HG03558 (cell line): ENCODE measurements around the gene MDP1.
"Not testable (repeated sequence)": the region's sequence is repeated elsewhere in the genome, so short reads cannot be mapped to it uniquely, and the experiment has no call there.

Experiments
- ATAC-seq: cut with Tn5 transposase; IDR thresholded peaks from one replicate; pipeline ENCODE4 v1.9.1; 2021; ENCODE audit warnings: moderate number of reproducible peaks; ENCODE audit not compliant: unreplicated experiment; ENCODE audit errors: extremely low read depth

Gene MDP1

GRCh38 chr14:24252289-24253124 lies 36.6 kb upstream of the MDP1 start:
- no peak for ATAC-seq

DNA sequence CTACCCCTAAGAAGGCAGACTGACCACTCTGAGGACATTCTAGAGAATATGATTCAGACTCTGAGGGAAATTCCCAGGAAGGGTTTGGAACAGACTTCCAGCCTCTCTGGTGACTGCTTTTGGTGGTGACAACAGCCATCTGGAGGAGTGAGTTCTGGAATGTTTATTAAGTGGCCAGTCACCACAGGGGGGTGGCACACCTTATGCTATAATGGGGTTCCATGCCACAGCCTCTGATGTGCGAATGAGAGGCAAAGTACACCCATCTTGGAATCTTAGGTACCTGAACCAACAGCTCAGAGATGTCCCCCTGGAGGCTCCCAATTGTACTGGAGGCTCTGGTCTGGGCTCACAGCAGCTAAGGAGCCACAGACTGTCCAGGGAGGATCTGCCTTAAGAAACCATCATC lies 36.0 kb upstream of the MDP1 start:
- no peak for ATAC-seq

GRCh38 chr14:24250354-24250753 lies 34.5 kb upstream of the MDP1 start:
- no peak for ATAC-seq

- no peak for ATAC-seq
These were observed 33.6 kb upstream of the MDP1 start for GRCh38 chr14:24249230-24250021.

DNA sequence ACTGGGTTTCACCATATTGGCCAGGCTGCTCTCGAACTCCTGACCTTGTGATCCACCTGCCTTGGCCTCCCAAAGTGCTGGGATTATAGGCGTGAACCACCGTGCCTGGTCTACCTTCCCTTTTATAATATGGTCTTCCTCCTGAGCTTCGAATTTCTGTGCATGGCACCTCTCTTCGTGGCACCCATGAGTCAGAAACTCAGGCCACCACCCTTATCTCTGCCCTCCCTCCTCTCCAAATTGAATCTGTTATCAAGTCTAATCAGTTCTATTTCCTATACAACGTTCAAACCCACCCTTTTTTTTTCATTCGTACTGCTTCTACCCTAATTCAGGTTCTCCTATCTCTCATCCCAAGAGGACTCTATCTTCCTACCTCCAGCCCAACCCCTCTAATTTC lies 31.6 kb upstream of the MDP1 start:
- no peak for ATAC-seq

DNA sequence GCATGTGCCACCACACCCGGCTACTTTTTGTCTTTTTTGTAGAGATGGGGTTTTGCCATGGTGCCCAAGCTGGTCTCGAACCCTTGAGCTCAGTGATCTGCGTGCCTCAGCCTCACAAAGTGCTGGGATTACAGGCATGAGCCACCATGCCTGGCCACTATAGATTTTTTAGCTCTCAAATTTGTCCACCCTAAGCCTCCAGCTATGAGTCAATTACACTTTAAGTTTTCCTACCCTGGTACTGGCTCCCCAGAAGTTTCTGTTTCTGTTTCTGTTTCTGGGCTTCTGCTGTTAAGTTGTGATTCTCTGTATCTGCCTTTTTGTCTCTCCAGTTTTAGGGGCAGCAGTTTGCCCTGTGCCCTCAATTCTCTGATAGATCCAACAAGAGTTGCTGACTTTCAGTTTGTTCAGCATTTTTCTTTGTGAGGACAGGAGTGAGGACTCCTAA lies 30.9 kb upstream of the MDP1 start:
- no peak for ATAC-seq

GRCh38 chr14:24245350-24245749 lies 29.5 kb upstream of the MDP1 start:
- ATAC-seq = not testable (repeated sequence)

GRCh38 chr14:24243336-24243836 lies 27.5 kb upstream of the MDP1 start:
- ATAC-seq = no peak

DNA sequence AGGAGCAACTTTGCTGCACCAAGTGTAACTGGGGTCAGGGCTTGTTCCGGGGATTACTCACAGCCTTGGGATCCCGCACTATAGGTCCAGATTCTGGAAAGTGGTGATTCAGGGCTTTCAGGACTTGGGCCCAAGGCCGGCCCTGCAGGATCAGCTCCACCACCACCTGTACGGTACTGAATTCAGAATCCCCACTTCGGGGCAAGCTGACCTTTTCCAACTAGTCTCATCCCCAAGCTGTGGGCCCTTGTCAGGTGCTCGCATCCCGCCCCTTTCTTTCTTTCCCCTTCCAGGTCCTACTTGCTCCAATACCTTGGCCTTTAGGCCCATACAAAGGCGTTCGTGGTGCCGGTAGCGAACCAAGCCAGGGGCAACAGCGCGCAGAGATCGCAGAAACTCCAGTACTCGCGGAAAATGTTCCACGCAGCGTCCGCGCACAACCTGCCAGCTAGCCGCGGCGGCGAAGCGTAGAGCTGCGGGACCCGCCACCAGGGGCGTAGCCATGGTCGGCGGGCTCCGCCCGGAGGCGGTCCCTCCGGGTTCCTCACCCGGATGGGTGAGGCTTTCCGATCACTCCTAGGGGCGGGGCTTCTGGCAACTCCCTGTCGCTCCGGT lies 26.1 kb upstream of the MDP1 start:
- peak; percentile 43 for ATAC-seq

- no peak for ATAC-seq
These were observed 24.4 kb upstream of the MDP1 start for GRCh38 chr14:24240110-24240918.

GRCh38 chr14:24238527-24239037 lies 22.7 kb upstream of the MDP1 start:
- no peak for ATAC-seq

DNA sequence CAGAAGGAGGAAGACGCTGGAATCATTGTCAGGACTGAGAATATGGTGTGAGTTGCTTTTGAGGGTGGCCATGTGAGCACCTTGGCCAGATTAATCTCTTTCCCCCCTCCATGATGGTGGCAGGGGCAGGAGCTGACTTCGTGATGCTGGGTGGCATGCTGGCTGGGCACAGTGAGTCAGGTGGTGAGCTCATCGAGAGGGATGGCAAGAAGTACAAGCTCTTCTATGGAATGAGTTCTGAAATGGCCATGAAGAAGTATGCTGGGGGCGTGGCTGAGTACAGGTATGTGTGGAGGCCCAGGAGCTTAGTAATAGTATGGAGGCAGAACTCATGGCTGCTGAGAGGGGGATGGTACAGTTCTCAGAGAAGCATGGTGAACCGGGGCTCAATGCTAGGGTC lies 22.3 kb upstream of the MDP1 start:
- ATAC-seq = no peak

- ATAC-seq = no peak
These were observed 21.6 kb upstream of the MDP1 start for GRCh38 chr14:24237463-24237955.

DNA sequence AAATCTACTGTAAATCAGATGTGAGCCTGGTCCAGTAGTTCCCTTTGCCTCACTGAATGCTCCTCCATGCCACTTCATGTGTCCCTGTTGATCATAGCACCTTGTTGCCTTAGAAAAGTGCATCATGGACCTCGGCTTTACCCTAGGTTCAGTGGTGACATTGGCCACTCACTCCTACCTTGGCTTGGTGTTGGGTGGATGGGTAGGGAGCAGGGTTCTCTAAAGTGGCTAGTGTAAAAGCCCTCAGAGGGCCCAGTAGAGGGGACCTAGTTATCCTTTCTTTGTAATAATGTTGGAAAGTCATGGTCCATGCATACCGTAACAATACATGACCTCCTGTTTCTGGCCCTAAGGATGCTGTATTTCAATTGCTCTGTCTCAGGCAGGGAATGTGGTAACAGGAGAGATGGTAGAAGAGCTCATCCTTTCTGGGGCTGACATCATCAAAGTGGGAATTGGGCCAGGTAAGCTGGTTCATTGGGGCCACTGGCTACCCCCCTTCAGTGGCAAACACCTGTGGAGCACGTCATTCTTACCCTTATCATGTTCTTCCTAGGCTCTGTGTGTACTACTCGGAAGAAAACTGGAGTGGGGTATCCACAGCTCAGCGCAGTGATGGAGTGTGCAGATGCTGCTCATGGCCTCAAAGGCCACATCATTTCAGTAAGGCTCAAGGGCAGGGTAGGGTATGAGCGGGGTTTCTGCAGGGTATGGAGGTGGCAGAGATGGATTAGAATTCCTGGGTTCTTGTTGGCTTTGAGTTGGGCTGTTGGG lies 21.0 kb upstream of the MDP1 start:
- no peak for ATAC-seq

- no peak for ATAC-seq
These were observed 20.2 kb upstream of the MDP1 start for GRCh38 chr14:24235804-24236688.

DNA sequence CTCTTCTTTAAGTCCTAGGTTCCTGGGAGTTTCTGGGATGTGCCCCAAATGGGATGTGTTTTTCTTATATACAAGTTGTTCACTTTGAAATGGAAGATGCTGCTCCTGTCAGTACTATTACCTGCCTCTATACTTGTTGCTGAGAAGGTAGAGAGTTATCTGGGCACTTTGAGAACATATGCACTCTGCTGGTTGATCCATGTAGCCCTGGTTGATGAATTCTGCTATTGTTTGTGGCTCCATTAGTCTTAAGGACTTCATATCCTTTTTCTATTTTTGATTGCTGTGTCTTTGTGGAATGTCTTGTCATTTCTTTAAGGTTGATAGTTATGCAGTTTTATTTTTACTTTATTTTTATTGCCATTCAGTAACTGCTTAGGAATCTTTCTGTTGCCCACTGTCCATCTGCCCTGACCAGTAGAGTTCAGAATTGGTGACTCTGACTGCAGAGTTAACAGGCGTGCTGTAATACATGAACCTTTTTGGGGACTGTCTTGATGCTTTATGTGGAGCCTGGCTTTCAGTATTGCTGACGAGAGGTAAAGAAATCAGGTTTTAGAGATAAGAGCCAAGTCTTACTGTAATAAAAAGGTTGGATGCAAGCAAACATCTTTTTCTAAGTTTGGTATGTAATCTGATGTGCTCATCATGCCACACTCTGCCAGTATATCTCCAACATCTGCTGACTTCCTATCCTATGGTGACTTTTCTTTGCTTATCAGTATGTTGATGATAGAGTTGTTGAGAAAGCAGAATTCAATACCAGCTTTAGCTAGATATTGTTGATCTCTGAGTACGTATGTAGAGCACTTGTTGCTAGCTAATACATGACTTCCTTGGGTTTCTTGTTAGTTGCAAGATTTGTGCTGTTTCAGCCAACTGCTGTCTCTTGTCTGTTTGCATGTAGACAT lies 18.5 kb upstream of the MDP1 start:
- ATAC-seq = no peak

DNA sequence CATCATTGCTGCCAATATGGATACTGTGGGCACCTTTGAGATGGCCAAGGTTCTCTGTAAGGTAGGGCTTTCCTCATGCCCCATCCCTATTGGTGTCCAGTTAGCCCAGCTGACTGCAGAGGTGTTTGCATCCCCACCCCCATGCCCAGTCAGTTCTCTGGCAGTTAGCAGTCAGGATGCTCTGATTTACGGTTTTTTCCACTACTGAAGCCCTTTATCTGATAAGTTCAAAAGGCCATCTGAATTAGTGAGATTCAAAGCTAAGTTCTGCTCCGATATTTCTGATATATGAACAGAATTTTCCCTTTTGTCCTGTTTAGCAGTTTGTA lies 17.6 kb upstream of the MDP1 start:
- ATAC-seq = no peak
